ENCODE results near the gene EFTUD2. TPM values are rescaled to one million over a fixed set of nuclear protein-coding genes. Genes with fewer than 3 reads are reported as not detected.

Gene EFTUD2
- total RNA-seq, 1 donor from 2014 or later: 192 TPM

- no peak for ATAC-seq (ENCODE audit: low read depth)
- DNase-seq: no peak
- Mint-ChIP-seq H3K36me3 (ENCODE audit: low read depth) (no peaks in the 10 kb centered on the region), H3K27me3 (no peaks in the 10 kb centered on the region), H3K4me3 (no peak overlapping the region), H3K4me1 (no peaks in the 10 kb centered on the region), H3K27ac (no peak overlapping the region), H3K9me3 (no peaks in the 10 kb centered on the region)
- ChIA-PET CTCF (no interaction called here), POLR2A (no interaction called here)
- TF ChIP-seq CTCF (IDR thresholded peaks at IDR 0.05): no peak
- intact Hi-C loops (cut with micrococcal nuclease): no loop called here
Observed at GRCh38 chr17:44928950-44929720, 29.9 kb upstream of the EFTUD2 start.

- ATAC-seq (ENCODE audit: low read depth): no peak
- H3K4me1 Mint-ChIP-seq: no peaks in the 10 kb centered on the region
- no peak for TF ChIP-seq CTCF (IDR thresholded peaks at IDR 0.05)
- DNase-seq: no peak
- CTCF ChIA-PET: no interaction called here
- no peaks in the 10 kb centered on the region for H3K36me3 Mint-ChIP-seq (ENCODE audit: low read depth)
- no peaks in the 10 kb centered on the region for H3K9me3 Mint-ChIP-seq
- no peak overlapping the region for H3K4me3 Mint-ChIP-seq
- intact Hi-C loops (cut with micrococcal nuclease): no loop called here
- H3K27ac Mint-ChIP-seq: no peak overlapping the region
- no peaks in the 10 kb centered on the region for H3K27me3 Mint-ChIP-seq
- POLR2A ChIA-PET: no interaction called here
Observed at GRCh38 chr17:44928136-44928535, 28.9 kb upstream of the EFTUD2 start.

- Mint-ChIP-seq H3K4me1 (no peaks in the 10 kb centered on the region), H3K27ac (no peak overlapping the region), H3K36me3 (ENCODE audit: low read depth) (no peaks in the 10 kb centered on the region), H3K27me3 (peaks cover 1% of the 10 kb centered on the region), H3K9me3 (no peaks in the 10 kb centered on the region), H3K4me3 (no peak overlapping the region)
- ChIA-PET POLR2A (no interaction called here), CTCF (no interaction called here)
- no peak for TF ChIP-seq CTCF (IDR thresholded peaks at IDR 0.05)
- DNase-seq (no peak), ATAC-seq (ENCODE audit: low read depth) (no peak)
- intact Hi-C loops (cut with micrococcal nuclease): no loop called here
Observed at GRCh38 chr17:44927696-44928095, 28.5 kb upstream of the EFTUD2 start.

- TF ChIP-seq CTCF (IDR thresholded peaks at IDR 0.05): no peak
- no peak for ATAC-seq (ENCODE audit: low read depth)
- no peaks in the 10 kb centered on the region for H3K36me3 Mint-ChIP-seq (ENCODE audit: low read depth)
- intact Hi-C loops (cut with micrococcal nuclease): no loop called here
- ChIA-PET POLR2A (no interaction called here), CTCF (no interaction called here)
- H3K27ac Mint-ChIP-seq: no peak overlapping the region
- no peak overlapping the region for H3K4me3 Mint-ChIP-seq
- H3K9me3 Mint-ChIP-seq: no peaks in the 10 kb centered on the region
- no peaks in the 10 kb centered on the region for H3K4me1 Mint-ChIP-seq
- peaks cover 8% of the 10 kb centered on the region for H3K27me3 Mint-ChIP-seq
- no peak for DNase-seq
Observed at GRCh38 chr17:44926821-44927525, 27.7 kb upstream of the EFTUD2 start.

GRCh38 chr17:44925731-44926697 lies 26.8 kb upstream of the EFTUD2 start:
- intact Hi-C loops (cut with micrococcal nuclease): no loop called here
- no peak for ATAC-seq (ENCODE audit: low read depth)
- DNase-seq: no peak
- Mint-ChIP-seq H3K9me3 (no peaks in the 10 kb centered on the region), H3K27me3 (peaks cover 8% of the 10 kb centered on the region), H3K36me3 (ENCODE audit: low read depth) (no peaks in the 10 kb centered on the region), H3K4me3 (no peak overlapping the region), H3K4me1 (peaks cover 3% of the 10 kb centered on the region), H3K27ac (no peak overlapping the region)
- POLR2A ChIA-PET: no interaction called here
- no peak for TF ChIP-seq CTCF (IDR thresholded peaks at IDR 0.05)
- CTCF ChIA-PET: no interaction called here
